Hematopoietic multipotent progenitor cell treated with erythropoietin and hydrocortisone succinate and interleukin-3 and kit ligand, for 8 days (in vitro differentiated cells): ENCODE measurements around the gene CDCA8.
"Not testable (repeated sequence)": the region's sequence is repeated elsewhere in the genome, so short reads cannot be mapped to it uniquely, and the experiment has no call there.

Source experiments
- DNase-seq: peaks from one replicate; pipeline ENCODE4 v3.0.0-alpha.2; 2015

Gene CDCA8

GRCh38 chr1:37673920-37674319 lies 18.4 kb upstream of the CDCA8 start:
- DNase-seq = no peak

- DNase-seq = no peak
Observed at GRCh38 chr1:37676281-37677142, 15.8 kb upstream of the CDCA8 start.

GRCh38 chr1:37677143-37677439 lies 15.2 kb upstream of the CDCA8 start:
- DNase-seq = no peak

GRCh38 chr1:37677808-37678207 lies 14.5 kb upstream of the CDCA8 start:
- no peak for DNase-seq

GRCh38 chr1:37680933-37681332 lies 11.4 kb upstream of the CDCA8 start:
- no peak for DNase-seq

GRCh38 chr1:37682334-37682987 lies 9.9 kb upstream of the CDCA8 start:
- peak; percentile 80 for DNase-seq

- DNase-seq = not testable (repeated sequence)
Observed at GRCh38 chr1:37684182-37684581, 8.1 kb upstream of the CDCA8 start.

GRCh38 chr1:37685722-37686121 lies 6.6 kb upstream of the CDCA8 start:
- no peak for DNase-seq

GRCh38 chr1:37687764-37688163 lies 4.6 kb upstream of the CDCA8 start:
- not testable (repeated sequence) for DNase-seq

- peak; percentile 25 for DNase-seq
Observed at GRCh38 chr1:37688926-37689325, 3.4 kb upstream of the CDCA8 start.

- peak; percentile 43 for DNase-seq
Observed at GRCh38 chr1:37691497-37692077, 729 bp upstream of the CDCA8 start.

GRCh38 chr1:37692834-37693175 lies 489 bp downstream of the CDCA8 start:
- peak; percentile 27 for DNase-seq

GRCh38 chr1:37697090-37697489 lies 4.8 kb downstream of the CDCA8 start:
- no peak for DNase-seq

GRCh38 chr1:37697737-37698136 lies 5.4 kb downstream of the CDCA8 start:
- no peak for DNase-seq

- no peak for DNase-seq
Observed at GRCh38 chr1:37699147-37699546, 6.8 kb downstream of the CDCA8 start.

- DNase-seq = no peak
Observed at GRCh38 chr1:37701051-37701450, 8.7 kb downstream of the CDCA8 start.

GRCh38 chr1:37703061-37703460 lies 10.7 kb downstream of the CDCA8 start:
- DNase-seq = no peak

GRCh38 chr1:37704966-37705365 lies 12.7 kb downstream of the CDCA8 start:
- DNase-seq = no peak

- DNase-seq = no peak
Observed at GRCh38 chr1:37705399-37705798, 13.1 kb downstream of the CDCA8 start.

- DNase-seq = no peak
Observed at GRCh38 chr1:37708471-37708870, 16.2 kb downstream of the CDCA8 start.

- no peak for DNase-seq
Observed at GRCh38 chr1:37714226-37714625, 21.9 kb downstream of the CDCA8 start.

- DNase-seq = no peak
Observed at GRCh38 chr1:37714689-37715088, 22.4 kb downstream of the CDCA8 start.

- DNase-seq = no peak
Observed at GRCh38 chr1:37716321-37716720, 24.0 kb downstream of the CDCA8 start.

- no peak for DNase-seq
Observed at GRCh38 chr1:37717631-37718030, 25.3 kb downstream of the CDCA8 start.
